Neural cell (in vitro differentiated cells): ENCODE data around the gene MYO10.

Experiments
- CTCF ChIP-seq: fragments of 450-650 bp; IDR thresholded peaks from 2 replicates; pipeline ENCODE4 v1.5.1; 2014; ENCODE audit warnings: antibody characterized with exemption, mild to moderate bottlenecking, moderate library complexity; ENCODE audit not compliant: poor library complexity, severe bottlenecking
- EP300 ChIP-seq: fragments of 450-650 bp; conservative IDR thresholded peaks from 2 replicates; pipeline ENCODE4 v1.6.1; 2014; ENCODE audit warnings: antibody characterized with exemption, mild to moderate bottlenecking, moderate library complexity; ENCODE audit not compliant: poor library complexity, severe bottlenecking
- EZH2 ChIP-seq: fragments of 200-600, 300-800 bp; shearing (Covaris generic), sonication (generic); IDR thresholded peaks from 2 replicates; pipeline ENCODE4 v1.6.1; 2014; ENCODE audit warnings: antibody characterized with exemption, low read length, borderline replicate concordance, mild to moderate bottlenecking; ENCODE audit not compliant: insufficient read depth, poor library complexity, severe bottlenecking
- MXI1 ChIP-seq: fragments of 450-650 bp; conservative IDR thresholded peaks from 2 replicates; pipeline ENCODE4 v1.6.1; 2014; ENCODE audit warnings: antibody characterized with exemption, mild to moderate bottlenecking; ENCODE audit not compliant: poor library complexity, severe bottlenecking
- POLR2AphosphoS5 ChIP-seq: IDR thresholded peaks from 2 replicates; pipeline ENCODE4 v1.6.1; 2012

GRCh38 chr5:16842896-16843295 lies 93.2 kb downstream of the MYO10 start:
- TF ChIP-seq EP300 (no peak), CTCF (no peak), POLR2AphosphoS5 (no peak), EZH2 (no peak), MXI1 (no peak)
